Renal cortical epithelial cell (primary cell): ENCODE data around the gene TERT. TPM values are rescaled to one million over a fixed set of nuclear protein-coding genes. Genes with fewer than 3 reads are reported as not detected.
A peak's percentile ranks its signal among the peaks of the same experiment; 100 is the strongest.

Experiments
- DNase-seq: peaks from one replicate; pipeline ENCODE4 v3.0.0-alpha.2; 2011; ENCODE audit warnings: low read depth
- total RNA-seq: library from RNA; depleted of rRNA; stranded (reverse); fragments of >200 nt; gene quantifications from 2 replicates; pipeline ENCODE4 v1.2.3, GENCODE V29; 2014

TERT gene
- total RNA-seq, 1 donor from 2014 or later: not detected

- DNase-seq: no peak
Observed at GRCh38 chr5:1206521-1207412, 88.1 kb downstream of the TERT start.

- DNase-seq: no peak
Observed at GRCh38 chr5:1205255-1206180, 89.3 kb downstream of the TERT start.

GRCh38 chr5:1204693-1205242 lies 90.1 kb downstream of the TERT start:
- peak; percentile 11 for DNase-seq

- no peak for DNase-seq
Observed at GRCh38 chr5:1203968-1204692, 90.7 kb downstream of the TERT start.

- DNase-seq: no peak
Observed at GRCh38 chr5:1203311-1203967, 91.4 kb downstream of the TERT start.

Other genes with a start within 250 kb of the TERT start
- gene SLC12A7, start 183.0 kb downstream of the TERT start, total RNA-seq: 35.8 and 42.2 TPM in 2 replicates
- not detected in 2 replicates for gene SLC6A19, start 93.5 kb downstream of the TERT start, total RNA-seq
- gene SLC6A18, start 69.7 kb downstream of the TERT start, total RNA-seq: not detected in 2 replicates
- 189 and 249 TPM in 2 replicates for gene CLPTM1L, start 50.0 kb upstream of the TERT start, total RNA-seq
- not detected in 2 replicates for gene SLC6A3, start 150.4 kb upstream of the TERT start, total RNA-seq
- gene LPCAT1, start 228.9 kb upstream of the TERT start, total RNA-seq: 80.9 and 176 TPM in 2 replicates